GM12878 (cell line): ENCODE results near the gene PEX1. TPM values are rescaled to one million over a fixed set of nuclear protein-coding genes. Genes with fewer than 3 reads are reported as not detected.
A peak's percentile ranks its signal among the peaks of the same experiment; 100 is the strongest.

Source experiments
- CREB1 ChIP-seq: IDR thresholded peaks from 2 replicates; pipeline ENCODE4 v1.6.1; 2012; ENCODE audit warnings: low read depth, mild to moderate bottlenecking, inconsistent platforms
- DPF2 ChIP-seq: fragments of 450-650 bp; IDR thresholded peaks from 2 replicates; pipeline ENCODE4 v1.6.1; 2017; ENCODE audit warnings: mild to moderate bottlenecking
- GABPA ChIP-seq: IDR thresholded peaks from 2 replicates; pipeline ENCODE4 v1.6.1; 2014; ENCODE audit warnings: antibody characterized with exemption, low read depth, mild to moderate bottlenecking, inconsistent platforms
- NR2F1 ChIP-seq: fragments of 450-650 bp; conservative IDR thresholded peaks from 2 replicates; pipeline ENCODE4 v1.6.1; 2017; ENCODE audit warnings: mild to moderate bottlenecking
- POU2F2 ChIP-seq: IDR thresholded peaks from 3 replicates; pipeline ENCODE4 v1.6.1; 2011; ENCODE audit warnings: low read depth, mild to moderate bottlenecking, low read length, borderline replicate concordance
- RUNX3 ChIP-seq: IDR thresholded peaks from 2 replicates; pipeline ENCODE4 v1.6.1; 2012; ENCODE audit warnings: low read length, inconsistent platforms
- SPI1 ChIP-seq: IDR thresholded peaks from 2 replicates; pipeline ENCODE4 v1.6.1; 2011; ENCODE audit warnings: low read depth, mild to moderate bottlenecking, low read length, moderate library complexity, borderline replicate concordance; ENCODE audit not compliant: insufficient read depth
- SREBF2 ChIP-seq: IDR thresholded peaks from 2 replicates; pipeline ENCODE4 v1.6.1; 2012; ENCODE audit warnings: mild to moderate bottlenecking, low read length
- STAT1 ChIP-seq: fragments of 450-650 bp; conservative IDR thresholded peaks from 2 replicates; pipeline ENCODE4 v1.6.1; 2014; ENCODE audit warnings: antibody characterized with exemption, mild to moderate bottlenecking
- TBL1XR1 ChIP-seq: IDR thresholded peaks from 2 replicates; pipeline ENCODE4 v1.6.1; 2012; ENCODE audit warnings: low read depth, low read length, improper control_type of control experiment
- TCF12 ChIP-seq: IDR thresholded peaks from 2 replicates; pipeline ENCODE4 v1.6.1; 2011; ENCODE audit warnings: low read depth, mild to moderate bottlenecking, low read length
- TCF3 ChIP-seq: IDR thresholded peaks from 2 replicates; pipeline ENCODE4 v1.6.1; 2012; ENCODE audit warnings: low read depth, mild to moderate bottlenecking, low read length, borderline replicate concordance; ENCODE audit not compliant: insufficient read depth
- polyA plus RNA-seq, 11 experiments: library from polyadenylated mRNA; depleted of rRNA in 4 of 11; unstranded in 6 of 11; stranded (reverse) in 5 of 11; fragments of >200 nt; fragmentation: Nextera tagmentation in 4 of 11; fragmentation: Illumina TruSeq in 1 of 11; extraction: Ambion mirVana in 4 of 11; extraction: Trizol in 1 of 11; gene quantifications; 1 replicate in 1 of 11; 2 replicates in 10 of 11; pipeline versions ENCODE4 v1.2.1 to v1.2.3, GENCODE V29; 2011 to 2016; ENCODE audit warnings: inconsistent platforms in 2 of 11, missing spikeins in 2 of 11, low read depth in 1 of 11
- total RNA-seq, 4 experiments: library from RNA; depleted of rRNA in 3 of 4; stranded (reverse); fragments of >200 nt in 3 of 4; fragmentation: Illumina TruSeq in 1 of 4; extraction: Trizol in 1 of 4; gene quantifications; 2 replicates each; pipeline versions ENCODE4 v1.2.1 to v1.2.3, GENCODE V29; 2013 to 2021
- TF ChIP-seq, protein P1 (sequence below): fragments of 450-650 bp; IDR thresholded peaks from 2 replicates; pipeline ENCODE4 v1.6.1; 2016; ENCODE audit warnings: mild to moderate bottlenecking, moderate library complexity, borderline replicate concordance
- TF ChIP-seq, protein P2 (sequence below): fragments of 450-650 bp; IDR thresholded peaks from 2 replicates; pipeline ENCODE4 v1.6.1; 2014; ENCODE audit warnings: mild to moderate bottlenecking
- TF ChIP-seq, protein P3 (sequence below): fragments of 150-350 bp; IDR thresholded peaks from 2 replicates; pipeline ENCODE4 v1.6.1; 2014; ENCODE audit warnings: mild to moderate bottlenecking, low read depth, low read length
- TF ChIP-seq, protein P4 (sequence below): fragments of 450-650 bp; conservative IDR thresholded peaks from 2 replicates; pipeline ENCODE4 v1.6.1; 2017; ENCODE audit warnings: mild to moderate bottlenecking, moderate library complexity
- TF ChIP-seq, protein P5 (sequence below): fragments of 450-650 bp; IDR thresholded peaks from 2 replicates; pipeline ENCODE4 v1.6.1; 2017; ENCODE audit warnings: borderline replicate concordance

The PEX1 gene
- total and polyA plus RNA-seq, 10 of the 15 experiments (the other 5 are each of a cell fraction or from before 2014, with no cell fraction given), result 6.7 to 22.9 (median 15.4) TPM

DNA sequence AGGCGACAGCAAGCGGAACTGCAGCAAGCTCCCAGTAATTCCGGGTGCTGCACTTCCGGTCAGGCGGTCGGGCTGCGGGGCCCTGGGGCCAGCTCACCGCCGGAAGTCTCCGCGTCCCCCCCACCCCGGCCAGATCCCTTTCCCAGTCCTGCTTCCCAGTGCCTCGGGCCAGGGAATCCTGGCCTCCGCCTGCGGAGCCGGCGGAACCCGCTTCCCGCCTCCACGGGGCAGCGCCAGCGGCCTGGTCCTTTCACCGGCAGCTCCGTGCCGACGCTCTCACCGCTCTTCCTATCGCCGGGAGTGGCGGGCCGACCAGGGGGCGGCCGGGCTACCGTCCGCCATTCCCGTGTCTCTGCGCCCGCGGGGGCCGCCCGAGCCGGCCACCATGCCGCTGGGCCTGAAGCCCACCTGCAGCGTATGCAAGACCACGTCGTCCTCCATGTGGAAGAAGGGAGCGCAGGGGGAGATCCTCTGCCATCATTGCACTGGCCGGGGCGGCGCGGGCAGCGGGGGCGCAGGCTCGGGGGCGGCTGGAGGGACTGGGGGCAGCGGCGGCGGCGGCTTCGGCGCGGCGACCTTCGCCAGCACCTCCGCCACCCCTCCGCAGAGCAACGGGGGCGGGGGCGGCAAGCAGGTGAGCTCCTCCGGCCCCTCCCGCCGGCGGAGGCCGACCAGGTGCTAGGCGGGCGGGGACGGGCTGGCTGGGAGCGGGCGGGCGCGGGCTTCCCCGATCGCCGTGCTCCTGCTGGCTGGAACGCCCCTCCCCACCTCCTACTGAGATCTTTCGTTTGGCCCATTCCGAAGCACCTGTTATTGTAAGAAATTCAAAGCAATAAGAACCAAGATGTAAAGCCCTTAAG lies 80.7 kb downstream of the PEX1 start, which contains the start of gene GATAD1 (continued):
- TF ChIP-seq, protein P1, sequence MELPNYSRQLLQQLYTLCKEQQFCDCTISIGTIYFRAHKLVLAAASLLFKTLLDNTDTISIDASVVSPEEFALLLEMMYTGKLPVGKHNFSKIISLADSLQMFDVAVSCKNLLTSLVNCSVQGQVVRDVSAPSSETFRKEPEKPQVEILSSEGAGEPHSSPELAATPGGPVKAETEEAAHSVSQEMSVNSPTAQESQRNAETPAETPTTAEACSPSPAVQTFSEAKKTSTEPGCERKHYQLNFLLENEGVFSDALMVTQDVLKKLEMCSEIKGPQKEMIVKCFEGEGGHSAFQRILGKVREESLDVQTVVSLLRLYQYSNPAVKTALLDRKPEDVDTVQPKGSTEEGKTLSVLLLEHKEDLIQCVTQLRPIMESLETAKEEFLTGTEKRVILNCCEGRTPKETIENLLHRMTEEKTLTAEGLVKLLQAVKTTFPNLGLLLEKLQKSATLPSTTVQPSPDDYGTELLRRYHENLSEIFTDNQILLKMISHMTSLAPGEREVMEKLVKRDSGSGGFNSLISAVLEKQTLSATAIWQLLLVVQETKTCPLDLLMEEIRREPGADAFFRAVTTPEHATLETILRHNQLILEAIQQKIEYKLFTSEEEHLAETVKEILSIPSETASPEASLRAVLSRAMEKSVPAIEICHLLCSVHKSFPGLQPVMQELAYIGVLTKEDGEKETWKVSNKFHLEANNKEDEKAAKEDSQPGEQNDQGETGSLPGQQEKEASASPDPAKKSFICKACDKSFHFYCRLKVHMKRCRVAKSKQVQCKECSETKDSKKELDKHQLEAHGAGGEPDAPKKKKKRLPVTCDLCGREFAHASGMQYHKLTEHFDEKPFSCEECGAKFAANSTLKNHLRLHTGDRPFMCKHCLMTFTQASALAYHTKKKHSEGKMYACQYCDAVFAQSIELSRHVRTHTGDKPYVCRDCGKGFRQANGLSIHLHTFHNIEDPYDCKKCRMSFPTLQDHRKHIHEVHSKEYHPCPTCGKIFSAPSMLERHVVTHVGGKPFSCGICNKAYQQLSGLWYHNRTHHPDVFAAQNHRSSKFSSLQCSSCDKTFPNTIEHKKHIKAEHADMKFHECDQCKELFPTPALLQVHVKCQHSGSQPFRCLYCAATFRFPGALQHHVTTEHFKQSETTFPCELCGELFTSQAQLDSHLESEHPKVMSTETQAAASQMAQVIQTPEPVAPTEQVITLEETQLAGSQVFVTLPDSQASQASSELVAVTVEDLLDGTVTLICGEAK, result peak; percentile 91
- TF ChIP-seq TCF12 (0 out of 2 replicates have a peak, but pooled peaks have one; percentile 26), RUNX3 (peak; percentile 40), DPF2 (peak; percentile 70), TCF3 (0 out of 2 replicates have a peak, but pooled peaks have one; percentile 20), POU2F2 (peak; percentile 7; the same call in 1 of the 3 replicates), SPI1 (peak; percentile 58; the same call in 1 of the 2 replicates), TBL1XR1 (no peak), SREBF2 (0 out of 2 replicates have a peak, but pooled peaks have one; percentile 47), GABPA (peak; percentile 90), NR2F1 (0 out of 2 replicates have a peak, but pooled peaks have one; percentile 27), CREB1 (peak; percentile 34; the same call in 1 of the 2 replicates), STAT1 (0 out of 2 replicates have a peak, but pooled peaks have one; percentile 20)
- TF ChIP-seq, protein P2, sequence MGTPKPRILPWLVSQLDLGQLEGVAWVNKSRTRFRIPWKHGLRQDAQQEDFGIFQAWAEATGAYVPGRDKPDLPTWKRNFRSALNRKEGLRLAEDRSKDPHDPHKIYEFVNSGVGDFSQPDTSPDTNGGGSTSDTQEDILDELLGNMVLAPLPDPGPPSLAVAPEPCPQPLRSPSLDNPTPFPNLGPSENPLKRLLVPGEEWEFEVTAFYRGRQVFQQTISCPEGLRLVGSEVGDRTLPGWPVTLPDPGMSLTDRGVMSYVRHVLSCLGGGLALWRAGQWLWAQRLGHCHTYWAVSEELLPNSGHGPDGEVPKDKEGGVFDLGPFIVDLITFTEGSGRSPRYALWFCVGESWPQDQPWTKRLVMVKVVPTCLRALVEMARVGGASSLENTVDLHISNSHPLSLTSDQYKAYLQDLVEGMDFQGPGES, result no peak
- TF ChIP-seq, protein P3, sequence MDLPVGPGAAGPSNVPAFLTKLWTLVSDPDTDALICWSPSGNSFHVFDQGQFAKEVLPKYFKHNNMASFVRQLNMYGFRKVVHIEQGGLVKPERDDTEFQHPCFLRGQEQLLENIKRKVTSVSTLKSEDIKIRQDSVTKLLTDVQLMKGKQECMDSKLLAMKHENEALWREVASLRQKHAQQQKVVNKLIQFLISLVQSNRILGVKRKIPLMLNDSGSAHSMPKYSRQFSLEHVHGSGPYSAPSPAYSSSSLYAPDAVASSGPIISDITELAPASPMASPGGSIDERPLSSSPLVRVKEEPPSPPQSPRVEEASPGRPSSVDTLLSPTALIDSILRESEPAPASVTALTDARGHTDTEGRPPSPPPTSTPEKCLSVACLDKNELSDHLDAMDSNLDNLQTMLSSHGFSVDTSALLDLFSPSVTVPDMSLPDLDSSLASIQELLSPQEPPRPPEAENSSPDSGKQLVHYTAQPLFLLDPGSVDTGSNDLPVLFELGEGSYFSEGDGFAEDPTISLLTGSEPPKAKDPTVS, result 0 out of 2 replicates have a peak, but pooled peaks have one; percentile 56
- TF ChIP-seq, protein P4, sequence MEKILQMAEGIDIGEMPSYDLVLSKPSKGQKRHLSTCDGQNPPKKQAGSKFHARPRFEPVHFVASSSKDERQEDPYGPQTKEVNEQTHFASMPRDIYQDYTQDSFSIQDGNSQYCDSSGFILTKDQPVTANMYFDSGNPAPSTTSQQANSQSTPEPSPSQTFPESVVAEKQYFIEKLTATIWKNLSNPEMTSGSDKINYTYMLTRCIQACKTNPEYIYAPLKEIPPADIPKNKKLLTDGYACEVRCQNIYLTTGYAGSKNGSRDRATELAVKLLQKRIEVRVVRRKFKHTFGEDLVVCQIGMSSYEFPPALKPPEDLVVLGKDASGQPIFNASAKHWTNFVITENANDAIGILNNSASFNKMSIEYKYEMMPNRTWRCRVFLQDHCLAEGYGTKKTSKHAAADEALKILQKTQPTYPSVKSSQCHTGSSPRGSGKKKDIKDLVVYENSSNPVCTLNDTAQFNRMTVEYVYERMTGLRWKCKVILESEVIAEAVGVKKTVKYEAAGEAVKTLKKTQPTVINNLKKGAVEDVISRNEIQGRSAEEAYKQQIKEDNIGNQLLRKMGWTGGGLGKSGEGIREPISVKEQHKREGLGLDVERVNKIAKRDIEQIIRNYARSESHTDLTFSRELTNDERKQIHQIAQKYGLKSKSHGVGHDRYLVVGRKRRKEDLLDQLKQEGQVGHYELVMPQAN, result 0 out of 2 replicates have a peak, but pooled peaks have one; percentile 36
- TF ChIP-seq, protein P5, sequence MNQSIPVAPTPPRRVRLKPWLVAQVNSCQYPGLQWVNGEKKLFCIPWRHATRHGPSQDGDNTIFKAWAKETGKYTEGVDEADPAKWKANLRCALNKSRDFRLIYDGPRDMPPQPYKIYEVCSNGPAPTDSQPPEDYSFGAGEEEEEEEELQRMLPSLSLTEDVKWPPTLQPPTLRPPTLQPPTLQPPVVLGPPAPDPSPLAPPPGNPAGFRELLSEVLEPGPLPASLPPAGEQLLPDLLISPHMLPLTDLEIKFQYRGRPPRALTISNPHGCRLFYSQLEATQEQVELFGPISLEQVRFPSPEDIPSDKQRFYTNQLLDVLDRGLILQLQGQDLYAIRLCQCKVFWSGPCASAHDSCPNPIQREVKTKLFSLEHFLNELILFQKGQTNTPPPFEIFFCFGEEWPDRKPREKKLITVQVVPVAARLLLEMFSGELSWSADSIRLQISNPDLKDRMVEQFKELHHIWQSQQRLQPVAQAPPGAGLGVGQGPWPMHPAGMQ, result no peak
